SIG-M5 (cell line): Measurements from ENCODE around the gene GADD45G.

Source experiments
- DNase-seq: peaks from one replicate; lab custom pipeline; 2025; lab: John Stamatoyannopoulos, UW

The GADD45G gene, protein sequence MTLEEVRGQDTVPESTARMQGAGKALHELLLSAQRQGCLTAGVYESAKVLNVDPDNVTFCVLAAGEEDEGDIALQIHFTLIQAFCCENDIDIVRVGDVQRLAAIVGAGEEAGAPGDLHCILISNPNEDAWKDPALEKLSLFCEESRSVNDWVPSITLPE

DNA sequence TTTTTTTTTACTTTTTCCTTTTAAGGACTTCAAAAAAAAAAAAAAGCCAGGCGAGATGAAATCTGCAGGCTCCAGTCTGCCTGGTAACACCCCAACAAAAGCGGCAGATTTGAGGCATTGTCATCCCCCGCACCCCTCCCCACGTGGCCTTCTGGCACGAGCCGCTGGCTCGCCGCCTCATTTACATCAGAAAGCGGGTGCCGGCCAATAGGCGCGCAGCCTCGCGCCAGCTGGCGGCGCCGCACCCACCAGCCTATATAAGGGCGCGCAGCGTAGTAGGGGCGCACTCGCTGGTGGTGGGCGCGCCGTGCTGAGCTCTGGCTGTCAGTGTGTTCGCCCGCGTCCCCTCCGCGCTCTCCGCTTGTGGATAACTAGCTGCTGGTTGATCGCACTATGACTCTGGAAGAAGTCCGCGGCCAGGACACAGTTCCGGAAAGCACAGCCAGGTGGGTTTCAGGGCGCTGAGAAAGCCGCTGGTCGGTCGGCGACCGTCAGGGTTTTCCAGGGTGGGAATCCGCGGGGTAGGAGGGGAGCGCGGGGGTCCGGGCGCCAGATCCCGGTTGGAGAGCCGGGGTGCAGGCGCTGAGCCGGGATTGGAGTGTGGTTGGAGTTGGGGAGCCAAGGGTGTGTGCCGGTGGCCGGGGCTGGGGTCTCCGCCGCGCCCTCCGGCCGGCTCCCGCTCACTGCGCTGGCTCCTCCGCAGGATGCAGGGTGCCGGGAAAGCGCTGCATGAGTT is at the start of gene GADD45G:
Gene GADD45G (plus strand): TSS at position 284 of the 736 bp plus-strand sequence. CDS start 110 bp downstream, at position 394.
- no peak for DNase-seq

DNA sequence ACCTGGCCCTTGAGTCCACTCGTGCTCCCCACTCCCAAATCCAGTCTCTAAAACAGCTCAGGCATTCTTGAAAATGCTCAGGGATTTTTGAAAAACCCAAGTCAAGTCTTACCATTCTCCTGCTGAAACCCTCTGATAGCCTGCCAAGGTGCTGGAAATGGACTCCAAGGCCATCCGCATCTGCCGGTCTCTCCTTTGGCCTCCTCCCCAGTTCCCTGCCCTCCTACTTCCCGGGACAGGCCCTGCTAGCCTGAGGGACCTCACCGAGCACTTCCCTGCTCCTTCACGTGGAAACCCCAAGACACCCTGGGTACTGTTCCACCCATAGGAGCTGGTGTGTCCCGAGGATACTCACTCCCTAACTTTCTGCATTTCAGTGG is 49.8 kb upstream of the GADD45G start:
- DNase-seq, result no peak

DNA sequence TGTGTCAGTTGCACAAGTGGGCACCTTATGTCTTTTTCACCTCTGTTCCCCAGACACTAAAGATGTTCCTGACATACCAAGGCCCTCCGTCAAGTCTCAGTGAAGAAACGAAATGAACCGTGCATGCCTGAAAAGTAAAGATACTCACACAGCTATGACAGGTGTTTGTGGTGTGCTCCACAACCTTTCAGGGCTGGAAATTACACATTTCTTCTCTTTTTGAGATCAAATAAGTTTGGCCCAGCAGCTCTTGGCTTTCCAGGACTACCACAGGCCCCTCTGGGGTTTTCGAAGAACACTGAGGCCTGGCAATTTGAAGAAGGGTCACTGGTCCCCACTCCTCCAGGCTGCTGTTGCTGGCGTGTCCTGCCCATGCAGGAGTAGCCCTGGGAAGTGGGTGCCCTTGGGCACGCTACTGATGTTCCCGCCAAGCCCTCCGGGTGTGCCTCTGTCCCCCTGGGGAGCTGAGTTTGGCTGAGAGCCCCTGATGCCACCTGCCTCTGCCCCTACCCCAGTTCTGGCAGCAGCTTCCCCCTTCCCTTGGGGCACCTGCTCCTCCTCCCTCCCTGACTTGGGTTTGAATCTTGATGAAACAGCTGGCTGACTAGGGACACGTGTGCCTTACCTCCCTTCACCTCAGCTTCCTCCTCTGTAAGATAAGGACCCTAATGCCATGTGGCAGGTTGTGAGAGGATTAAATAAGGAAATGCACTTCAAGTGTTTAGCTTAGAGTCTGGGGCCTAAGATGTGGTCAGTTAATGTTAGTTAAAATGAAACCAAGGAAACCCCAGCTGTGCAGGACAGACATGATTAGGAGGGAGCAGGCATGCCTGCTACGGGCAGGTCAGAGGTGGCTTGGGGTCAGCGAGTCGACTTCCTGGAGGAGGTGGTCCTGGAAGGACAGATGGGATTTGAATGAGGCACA is 49.1 kb upstream of the GADD45G start:
- no peak for DNase-seq

DNA sequence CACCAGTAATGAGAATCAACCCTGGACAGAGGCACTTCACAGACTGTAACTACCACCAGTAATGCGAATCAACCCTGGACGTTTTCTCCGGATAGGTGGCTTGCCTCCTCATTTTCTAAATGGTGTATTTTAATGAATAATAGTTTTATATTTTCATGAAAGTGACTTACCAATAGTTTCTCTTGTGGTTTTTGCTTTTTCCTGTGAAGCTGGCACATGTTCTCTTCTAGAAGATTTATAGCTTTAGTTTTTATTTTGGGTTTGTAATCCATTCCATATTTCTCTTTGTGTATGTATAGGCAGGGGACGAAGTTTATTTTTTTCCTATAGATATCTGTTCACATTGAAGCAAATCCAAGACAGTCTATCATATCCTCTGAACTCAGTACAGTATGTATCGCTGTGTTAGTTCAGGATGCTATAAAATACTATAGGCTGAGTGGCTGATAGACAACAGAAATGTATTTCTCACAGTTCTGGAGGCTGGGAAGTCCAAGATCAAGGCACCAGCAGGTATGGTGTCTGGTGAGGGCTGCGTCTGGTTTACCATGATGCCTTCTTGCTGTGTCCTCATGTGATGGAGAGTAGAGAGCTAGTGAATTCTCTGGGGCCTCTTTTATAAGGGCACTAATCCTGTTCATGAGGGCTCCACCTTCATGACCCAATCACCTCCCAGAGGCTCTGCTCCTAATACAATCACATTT is 46.5 kb upstream of the GADD45G start:
- DNase-seq, result no peak

DNA sequence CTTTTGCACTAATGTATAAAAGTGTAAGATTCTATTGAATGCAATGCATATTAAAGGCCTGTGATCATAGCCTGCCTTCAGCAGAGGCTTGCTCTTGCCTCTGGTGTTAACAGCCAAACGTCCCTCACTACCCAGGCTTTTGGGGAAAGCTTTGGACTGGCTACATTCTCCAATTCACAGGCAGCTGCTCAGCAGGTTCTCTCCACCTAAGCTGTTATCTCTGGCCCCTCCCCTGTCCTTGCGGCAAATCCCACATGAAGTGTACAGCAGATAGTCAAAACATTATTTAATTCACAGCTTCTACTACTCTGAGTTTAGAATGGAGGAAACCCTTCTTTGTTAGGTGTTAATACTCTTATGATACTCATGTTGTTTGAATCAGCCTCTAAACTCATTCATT is 45.9 kb upstream of the GADD45G start:
- DNase-seq, result no peak

DNA sequence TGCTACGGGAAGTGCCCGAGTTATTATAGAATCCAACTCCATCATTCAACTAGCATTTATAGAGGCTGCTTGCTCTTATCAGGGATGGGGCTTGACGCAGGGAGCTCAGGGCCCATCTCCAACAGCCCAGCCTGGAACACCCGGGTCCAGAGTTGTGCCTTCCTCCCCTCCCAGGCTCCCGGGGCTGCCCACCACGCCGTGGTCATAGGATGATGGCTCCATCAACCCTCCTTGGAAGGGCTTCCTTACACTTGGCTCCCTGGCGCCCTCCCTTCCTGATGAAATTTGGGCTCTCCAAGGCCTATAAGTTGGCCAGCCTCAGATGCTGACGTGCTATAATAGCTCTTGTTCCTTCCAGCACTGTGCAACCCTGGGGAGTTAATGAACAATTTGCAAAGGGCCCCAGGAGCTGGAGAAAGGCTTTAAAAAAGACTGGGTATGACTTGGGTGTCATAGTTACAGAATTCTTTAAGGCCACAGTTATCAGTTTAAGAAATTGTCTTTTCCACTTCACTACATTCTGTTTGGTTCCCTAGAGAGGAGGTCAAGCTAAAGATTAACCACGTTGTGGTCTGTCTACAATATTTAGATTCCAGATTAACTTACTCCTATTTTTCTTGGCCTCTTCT is 42.5 kb upstream of the GADD45G start:
- DNase-seq, result no peak

DNA sequence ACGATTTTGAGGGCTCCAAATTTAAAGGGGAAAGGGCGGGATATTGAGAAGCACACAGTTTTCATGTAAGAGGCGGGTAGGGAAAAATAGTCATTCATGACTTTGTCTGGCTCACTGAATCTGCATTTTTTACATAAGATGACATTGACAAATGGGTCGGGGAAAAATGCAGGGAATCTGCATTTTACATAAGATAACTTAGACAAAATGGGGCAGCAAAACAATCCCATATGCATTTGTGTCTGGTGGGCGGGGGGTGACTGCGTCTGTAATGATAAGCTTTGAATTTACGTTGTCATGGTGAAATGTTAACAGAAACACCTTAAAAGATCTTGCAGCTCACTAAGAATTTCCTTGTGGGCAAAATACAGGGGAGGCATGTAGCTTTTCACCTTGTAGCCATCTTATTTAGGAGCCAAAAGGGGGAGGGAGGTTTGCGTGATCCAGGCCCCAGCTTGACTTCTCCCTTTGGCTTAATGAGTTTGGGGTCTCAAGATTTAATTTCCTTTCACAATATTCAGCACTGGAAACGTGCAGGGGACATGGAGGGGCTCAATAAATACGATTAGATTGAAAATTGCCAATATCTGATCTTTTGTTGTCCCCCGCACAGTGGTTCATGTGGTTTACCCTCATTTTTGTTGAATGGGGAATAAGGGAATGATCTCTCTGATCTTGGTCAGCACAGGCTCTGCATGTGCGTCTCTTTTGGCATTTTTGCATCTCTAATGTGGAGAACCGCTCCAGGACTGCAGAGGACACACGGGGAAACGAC is 41.1 kb upstream of the GADD45G start:
- DNase-seq, result no peak

DNA sequence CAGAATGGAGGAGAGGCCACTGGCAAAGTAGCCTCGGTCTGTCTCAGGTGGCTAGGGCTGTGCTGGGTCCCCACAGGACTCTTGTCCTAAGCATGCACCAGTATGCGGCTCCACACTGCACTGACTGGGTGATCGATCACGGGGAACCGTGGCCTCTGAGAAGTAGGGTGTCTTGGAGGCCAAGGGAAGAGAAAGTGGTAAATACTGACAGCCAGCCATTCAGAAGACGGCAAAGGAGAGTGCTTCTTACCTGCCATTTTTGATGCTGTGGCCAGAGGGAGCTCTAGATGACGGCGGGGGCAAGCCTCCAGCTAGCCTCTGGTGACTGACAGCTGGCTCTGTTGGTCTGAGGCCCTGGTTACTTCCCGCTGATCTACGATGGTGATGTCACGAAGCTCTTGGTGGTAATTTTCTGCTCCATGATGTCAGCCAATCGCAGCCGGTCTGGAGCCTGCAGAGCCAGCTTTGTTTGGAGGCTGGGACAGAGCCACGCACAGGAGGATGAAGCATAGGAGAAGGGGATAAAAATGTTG is 40.4 kb upstream of the GADD45G start:
- DNase-seq, result no peak

DNA sequence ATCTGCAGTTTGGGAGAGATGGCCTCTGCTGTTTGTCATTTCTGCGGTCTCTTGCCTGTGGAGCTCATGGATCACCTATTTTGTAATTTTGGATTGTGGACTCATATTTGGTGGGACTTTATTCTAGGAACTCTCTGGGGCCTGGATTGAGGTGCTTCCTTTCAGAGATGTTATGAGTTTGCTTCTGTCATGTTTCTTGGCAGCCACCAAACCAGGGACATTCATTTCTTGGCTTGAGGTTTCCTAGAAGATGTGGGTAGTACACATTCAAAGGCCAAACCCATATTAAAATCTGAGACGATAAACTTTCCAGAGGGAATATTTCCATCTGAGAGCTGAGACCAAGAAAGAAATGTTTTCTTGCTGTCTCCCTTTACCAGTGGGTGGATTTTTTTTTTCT is 37.2 kb upstream of the GADD45G start:
- no peak for DNase-seq

DNA sequence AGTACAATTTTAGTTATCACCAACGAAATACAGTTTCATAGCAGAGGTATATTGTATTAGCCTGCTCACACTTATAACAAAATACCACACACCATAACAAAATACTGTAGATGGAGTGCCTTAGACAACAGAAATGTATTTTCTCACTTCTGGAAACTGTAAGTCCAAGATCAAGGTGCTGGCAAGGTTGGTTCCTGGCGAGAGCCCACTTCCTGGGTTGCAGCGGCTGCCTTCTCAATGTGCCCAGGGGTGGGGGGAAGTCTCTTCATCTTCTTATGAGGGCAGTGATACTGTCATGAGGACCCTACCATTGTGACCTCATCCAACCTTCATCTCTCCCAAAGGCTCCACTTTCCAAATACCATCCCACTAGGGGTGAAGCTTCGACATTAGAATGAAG is 30.5 kb upstream of the GADD45G start:
- no peak for DNase-seq

DNA sequence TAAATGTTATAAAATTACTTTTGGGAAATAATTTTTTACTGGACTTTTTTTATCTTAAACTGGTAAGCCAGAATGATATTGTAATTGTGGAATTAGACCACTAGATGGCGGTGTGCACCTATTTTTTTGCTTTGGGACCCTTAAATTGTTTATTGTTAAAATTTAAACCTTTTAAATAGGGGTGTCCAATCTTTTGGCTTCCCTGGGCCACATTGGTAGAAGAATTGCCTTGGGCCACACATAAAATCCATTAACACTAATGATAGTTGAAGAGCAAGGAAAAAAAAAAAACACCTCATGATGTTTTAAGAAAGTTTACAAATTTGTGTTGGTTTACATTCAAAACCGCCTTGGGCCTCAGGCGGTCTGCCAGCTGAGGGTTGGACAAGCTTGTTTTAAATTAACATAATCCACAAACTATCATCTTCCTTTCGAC is 28.4 kb upstream of the GADD45G start:
- DNase-seq, result no peak

DNA sequence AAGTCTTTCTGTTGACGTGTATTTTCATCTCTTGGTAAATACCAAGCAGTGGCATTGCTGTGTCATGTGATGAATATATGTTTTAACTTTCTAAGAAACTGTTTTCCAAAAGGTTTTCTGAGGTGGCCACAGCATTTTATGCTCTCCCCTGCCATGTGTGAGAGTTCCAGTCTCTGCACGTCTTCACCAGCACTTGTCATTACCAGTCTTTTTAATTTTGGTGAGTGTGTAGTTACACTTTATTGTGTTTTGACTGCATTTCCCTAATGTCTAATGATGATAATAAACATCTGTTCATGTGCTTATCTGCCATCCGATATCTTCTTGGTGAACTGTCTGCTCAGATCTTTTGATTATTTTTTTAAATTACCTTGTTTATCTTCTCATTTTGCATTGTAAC is 27.4 kb upstream of the GADD45G start:
- no peak for DNase-seq

DNA sequence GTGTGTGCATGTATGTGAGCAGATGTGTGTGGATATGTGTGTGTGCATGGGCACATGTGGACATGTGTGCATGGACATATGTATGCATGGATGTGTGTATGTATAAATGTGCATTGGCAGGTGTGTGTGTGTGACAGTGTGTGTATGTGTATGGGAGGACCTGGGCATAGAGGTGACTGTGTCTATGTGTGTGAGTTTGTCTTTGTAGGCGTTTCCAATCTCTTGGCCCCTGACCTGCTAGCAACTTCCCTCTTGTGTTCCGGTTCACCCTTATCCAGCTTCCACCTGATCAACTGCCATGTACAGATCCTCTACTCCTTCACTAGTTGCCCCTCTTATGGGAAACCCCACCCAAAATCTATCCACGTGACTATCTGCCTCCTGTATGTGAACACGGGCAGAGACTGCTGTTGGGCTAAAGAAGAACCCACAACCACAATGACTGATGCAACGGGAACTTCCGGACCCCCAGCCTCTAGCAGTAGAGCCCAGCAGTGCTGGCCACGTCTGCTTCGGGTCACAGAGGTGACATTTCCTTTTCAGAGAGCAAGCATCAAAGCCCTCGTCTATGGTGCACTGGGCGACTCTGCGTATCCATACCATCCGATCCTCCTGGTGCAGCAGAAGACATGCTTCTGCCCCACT is 24.9 kb upstream of the GADD45G start:
- DNase-seq, result no peak

DNA sequence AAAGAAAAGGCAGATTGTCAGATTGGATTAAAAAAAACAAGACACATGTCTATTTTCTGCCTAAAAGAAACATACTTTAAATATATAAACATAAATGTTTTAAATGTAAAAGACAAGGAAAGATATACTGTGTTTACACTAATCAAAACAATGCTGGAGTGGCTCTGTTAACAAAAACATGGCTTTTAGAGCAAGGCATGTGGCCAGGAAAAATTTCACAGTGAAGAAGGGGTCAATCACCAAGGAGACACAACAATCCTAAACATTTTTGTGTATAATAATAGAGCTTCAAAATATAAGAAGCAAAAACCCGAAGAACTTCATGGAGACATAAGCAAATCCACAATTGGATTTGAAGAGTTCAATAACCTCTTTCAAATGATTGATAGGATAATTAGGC is 18.5 kb upstream of the GADD45G start:
- no peak for DNase-seq

DNA sequence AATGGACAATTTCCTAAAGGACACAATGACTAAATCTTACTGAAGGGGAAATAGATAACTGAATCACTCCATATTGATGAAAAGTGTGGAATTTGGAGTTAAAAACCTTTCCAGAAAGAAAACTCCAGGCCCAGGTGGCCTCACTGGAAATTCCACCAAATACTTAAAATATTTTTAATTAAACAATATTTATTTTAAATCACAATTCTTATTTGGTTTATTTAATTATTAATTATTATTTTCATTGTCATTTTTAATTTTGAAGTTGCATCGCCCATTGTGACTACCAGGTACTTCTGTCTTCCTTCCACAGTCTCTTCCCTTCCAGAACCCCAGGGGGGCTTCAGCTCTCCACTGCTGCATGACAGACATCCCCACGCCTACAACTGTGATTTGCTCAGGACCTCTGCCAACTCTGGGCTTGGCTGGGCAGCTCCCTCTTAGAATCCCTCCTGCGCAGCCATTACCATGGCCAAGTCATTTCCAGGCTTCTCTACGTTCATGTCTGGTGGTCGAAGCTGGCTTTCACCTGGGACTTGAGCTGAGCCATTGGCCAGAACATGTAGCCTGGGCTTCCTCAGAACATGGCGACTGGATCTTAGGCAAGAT is 16.4 kb upstream of the GADD45G start:
- DNase-seq, result no peak

DNA sequence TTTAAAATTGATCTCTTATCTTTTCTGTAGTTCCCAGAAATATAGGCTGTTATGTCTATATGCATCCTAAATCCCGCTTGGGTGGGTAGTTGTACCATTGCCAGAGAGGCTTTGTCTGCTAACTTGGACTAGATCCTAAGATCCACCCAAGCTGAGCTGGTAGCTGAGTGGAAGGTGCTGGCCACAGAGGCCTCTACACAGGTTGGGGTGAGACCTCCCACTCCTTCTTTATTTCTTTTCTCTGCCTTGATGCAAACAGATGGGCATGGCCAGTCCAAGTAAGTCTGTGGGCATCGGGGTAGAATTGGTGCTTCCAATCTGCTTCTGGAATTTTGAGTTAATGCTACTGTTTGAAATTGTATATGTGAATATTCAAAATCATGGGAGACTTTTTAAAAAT is 14.4 kb upstream of the GADD45G start:
- no peak for DNase-seq

DNA sequence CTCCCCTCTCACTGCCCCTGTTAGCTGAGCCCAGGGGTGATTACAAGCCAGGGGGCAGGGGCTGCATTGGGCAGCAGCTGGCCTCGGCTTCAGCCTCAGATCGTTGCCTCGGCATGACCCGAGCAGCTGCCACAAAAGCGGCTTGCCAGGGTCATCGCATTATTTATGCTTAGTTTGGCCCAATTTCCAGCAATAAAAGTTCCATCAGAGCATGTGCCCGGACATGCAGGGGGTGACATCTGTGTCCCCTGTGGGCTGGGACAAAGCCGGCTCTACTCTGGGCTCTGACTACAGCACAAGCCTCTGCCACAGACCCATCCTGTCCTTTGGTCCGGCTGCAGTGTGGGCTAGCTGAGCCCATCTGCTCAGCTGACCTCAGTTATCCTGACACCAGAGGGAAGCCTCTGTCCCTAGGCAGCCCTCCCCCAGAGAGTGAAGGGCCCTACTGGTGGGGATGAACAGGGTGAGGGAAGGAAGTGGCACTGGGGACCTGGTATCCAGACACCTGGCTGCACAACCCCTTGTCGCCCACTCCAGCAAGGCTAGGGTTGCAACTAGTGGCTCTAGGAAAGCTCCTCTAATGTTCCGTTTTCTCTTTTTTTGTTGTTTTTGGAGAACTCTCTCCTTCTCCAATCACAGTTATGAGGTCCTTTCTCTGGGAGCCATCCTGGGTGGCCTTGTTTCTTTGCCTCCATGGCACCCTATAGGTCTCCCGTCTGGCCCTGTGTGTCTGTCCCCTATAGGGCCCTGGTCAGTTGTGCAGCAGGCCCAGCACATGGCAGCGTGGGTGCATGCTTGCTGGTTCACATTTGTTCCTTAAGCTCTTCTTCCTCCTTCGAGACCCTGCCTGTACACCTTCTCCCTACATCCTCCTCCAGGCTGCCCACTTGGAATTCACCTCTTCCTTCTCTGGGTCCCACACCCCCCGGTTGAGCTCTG is 13.3 kb upstream of the GADD45G start:
- DNase-seq, result no peak

DNA sequence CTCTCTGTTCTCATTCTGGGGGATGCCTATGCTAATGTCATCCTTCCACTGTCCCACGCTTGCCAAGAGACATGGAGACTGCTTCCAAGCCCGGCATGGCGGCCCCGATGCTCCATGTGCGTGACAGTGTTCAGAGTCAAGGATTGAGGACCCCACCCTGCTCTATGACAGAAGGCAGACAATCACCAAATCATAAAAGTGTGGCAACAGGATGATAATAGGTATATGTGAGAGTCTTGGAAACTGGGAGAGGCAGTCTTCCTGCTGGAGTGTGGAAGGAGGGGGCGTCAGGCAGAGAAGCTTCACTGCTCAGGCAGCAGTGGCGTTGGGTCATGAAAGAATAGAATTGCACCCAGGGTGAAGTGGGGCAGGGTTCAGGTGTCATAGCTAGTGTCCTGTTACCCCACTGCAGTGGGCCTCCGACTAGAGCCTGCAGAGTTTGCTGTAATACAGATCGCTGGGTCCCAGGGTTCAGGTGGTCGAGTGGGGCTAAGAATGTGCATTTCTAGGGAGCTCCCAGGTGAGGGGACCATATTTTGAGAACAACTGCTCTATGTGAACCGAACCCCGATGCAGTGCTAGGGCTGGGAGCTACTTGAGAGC is 12.5 kb upstream of the GADD45G start:
- no peak for DNase-seq
